HG03558 (cell line): ENCODE data around the gene JADE1.
A peak's percentile ranks its signal among the peaks of the same experiment; 100 is the strongest.

Source experiments
- ATAC-seq: cut with Tn5 transposase; IDR thresholded peaks from one replicate; pipeline ENCODE4 v1.9.1; 2021; ENCODE audit warnings: moderate number of reproducible peaks; ENCODE audit not compliant: unreplicated experiment; ENCODE audit errors: extremely low read depth

Gene JADE1

DNA sequence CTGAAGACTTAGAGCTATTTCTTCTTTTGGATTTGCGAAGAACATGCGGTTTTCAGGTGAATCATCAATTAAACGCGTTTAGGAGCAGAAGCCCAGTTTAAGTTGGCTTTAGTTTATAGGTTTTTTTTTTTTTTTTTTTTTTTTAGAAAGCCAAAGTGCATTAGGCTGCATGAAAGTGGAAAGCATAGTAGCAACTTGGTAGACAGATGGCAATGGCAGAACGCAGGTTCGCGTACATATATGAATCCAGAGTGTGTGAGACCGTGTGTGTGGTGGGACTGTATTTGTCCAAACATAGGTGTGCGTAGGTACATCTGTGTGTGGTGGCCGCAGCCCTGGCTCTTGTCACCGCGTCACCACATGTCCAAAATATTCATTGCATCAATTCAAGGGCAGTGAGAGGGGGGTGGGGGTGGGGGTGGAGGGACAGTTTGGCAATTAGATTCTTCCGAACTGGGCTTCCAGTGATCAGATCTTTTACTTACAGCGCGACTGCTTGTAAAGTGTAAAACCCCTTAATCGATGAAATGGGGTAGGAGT is 901 bp downstream of the JADE1 start:
- ATAC-seq = no peak

DNA sequence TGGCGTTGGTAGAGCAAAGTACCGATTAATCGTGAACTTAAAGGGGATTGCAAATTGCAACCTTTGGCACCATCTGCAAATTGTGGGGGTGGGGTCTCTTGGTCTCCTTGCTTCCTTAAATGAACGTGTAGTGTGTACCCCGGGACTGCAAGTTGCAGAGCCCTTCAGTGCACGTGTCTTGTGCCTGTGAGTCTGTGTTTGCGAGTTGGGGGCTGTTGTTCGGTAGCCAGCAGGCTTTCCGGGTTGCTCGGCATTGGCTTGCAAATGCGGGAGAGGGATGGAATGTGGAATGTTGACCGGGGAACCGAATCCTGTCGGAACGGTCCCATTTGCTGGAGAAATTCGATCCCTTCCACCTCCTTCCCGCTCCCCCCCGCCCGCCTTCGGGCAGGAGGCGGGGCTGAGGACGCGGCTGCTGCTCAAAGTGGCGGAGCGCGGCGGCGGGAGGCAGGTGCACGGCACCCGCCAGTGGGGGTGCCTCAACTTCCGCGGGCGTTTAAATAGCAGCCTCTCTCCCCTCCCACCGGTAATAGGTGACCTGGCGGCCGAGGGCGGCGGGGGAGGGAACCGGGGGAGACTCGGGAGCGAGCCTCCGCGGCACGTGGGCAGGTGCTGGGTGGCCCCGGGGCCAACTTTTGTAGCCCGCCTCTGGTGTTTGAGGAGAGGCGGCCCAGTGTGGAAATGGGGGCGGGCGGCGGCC is 1.5 kb downstream of the JADE1 start:
- peak; percentile 27 for ATAC-seq

DNA sequence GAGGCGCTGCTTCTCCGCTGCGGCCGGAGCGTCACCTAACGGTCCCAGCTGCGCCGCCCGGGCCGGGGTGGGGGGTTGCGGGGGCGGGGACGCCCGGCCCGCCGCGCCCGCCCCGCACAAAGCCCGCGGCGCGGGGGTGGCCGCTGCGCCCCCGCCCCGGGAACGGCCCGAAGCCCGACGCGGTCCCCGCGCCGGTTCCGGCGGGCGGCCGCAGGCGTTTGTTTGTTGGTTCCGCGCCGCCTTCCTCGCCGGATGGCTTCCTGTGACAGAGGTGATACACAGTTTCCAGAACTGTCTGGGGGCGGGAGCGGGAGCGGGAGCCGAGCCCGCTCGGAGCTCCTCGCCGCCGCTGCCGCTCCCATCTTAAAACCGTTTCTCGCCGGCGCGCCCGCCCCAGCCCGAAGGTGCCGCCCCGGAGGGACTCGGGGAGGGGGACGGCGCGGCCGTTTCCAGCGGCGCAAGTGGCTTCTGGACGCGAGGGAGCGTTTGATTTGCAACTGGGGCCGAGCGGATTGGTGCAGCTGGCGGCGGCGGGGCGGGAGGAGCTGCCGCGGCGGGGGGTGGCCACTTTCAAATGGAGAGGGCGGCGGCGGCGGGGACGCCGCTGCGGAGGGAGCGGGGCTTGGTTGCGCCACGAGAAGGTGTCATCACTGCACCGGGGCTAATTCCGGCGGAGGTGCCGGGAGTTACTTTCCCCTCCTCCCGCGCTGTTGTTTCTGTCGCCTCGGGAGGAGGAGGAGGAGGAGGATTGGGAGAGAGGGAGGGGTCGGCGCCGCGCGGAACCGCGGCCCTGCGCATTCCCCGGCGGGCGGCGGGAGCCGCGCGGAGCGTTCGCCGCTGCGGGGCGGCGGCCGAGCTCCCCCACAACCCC is 2.3 kb downstream of the JADE1 start:
- peak; percentile 19 for ATAC-seq

DNA sequence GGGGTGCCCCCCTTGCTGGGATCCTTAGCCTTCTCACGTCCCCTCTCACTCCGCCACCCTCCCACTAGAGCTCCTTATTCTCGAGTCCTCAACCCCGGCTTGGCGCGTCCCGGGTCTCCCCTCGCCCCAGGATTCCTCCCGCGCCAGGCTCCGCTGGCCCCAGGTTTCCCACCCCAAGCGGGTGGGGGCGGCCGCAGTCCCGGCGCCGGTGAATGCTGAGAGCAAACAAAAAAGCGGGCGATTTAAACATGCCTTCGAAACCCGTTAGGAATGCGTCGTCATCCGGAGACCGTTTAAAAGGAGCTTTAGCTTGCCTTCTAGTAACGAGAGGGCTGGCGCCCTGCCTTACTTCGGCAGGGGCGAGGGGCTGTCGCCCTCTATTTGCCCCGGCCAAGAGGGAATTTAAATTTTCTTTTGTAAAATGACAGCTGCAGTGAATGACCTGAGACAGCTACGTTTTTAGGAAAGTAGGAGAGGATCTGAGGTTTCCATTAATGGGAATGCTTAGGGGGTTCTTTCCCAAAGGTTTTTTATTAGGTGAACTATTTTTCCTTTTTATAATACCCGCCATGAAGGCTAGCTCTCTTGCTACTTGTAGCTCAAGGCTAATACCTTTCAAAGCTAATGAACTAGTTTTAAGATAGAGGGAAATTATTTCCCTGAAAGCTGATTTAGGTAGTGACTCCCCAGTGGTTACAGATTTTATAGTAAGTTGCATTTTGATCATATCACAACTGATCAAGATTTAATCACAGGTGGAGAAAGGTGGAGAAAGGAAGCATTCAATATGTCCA is 3.1 kb downstream of the JADE1 start:
- no peak for ATAC-seq

DNA sequence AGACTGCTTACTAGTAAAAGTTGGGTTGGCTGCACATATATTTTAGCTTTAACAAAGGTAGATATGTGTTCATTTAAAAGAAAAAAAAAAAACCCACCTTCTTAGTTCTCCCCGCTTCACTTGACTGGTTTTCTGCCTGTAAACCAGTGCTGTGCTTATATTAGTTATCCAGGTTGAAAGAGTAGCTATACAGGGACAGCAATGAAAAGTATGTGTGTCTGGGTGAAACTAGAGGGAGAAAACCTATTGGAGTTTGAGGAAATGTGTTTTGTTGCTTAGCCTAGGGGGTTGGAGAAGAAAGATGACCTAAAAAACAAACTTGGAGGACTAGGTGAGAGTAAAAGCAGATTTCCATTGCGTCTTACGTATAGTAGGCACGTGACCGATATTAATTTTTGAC is 4.5 kb downstream of the JADE1 start:
- no peak for ATAC-seq

DNA sequence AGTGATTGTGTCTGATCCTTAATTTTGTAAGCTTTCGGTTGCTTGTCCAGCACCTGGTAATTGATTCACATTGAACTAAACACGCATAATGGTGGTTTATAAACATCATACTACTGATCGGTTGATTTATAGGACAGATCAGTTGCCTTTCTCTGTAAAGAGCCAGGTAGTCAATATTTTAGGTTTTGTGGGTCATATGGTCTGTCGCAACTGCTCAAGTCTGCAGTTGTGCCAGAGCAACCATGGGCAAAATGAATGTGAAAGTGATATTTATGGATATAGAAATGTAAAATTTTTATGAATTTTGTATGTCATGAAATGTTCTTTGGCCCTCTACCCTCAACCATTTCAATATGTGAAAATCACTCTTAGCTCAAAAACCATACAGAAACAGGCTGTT is 8.9 kb downstream of the JADE1 start:
- ATAC-seq = no peak

DNA sequence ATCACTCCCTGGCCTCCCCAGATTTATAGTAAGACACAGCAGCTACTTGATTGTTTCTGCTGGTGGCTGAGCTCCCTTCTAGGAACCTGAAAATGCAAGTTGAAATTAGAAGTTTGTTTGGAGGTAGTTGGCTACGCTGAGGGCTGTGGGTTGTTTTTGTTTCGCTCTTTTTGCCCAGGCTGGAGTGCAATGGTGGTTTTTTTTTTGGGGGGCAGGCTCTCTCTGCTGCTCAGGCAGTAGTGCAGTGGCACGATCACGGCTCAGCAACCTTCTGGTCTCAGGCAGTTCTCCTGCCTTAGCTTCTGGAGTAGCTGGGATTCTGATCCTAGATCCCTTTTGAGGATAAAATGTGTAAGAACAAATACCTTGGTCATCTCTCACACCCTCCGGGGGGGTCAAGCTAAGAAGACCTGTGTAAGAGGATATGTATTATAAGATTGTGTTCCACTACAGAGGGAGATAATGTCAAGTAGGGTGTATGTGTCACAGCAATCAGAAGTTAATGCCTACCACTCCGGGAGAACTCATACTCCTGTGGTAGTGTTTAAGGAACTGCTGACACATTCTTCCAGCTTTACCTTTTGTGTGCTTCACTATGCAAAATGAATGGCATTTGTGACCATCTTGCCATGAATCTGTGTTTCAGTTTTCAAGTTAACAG is 9.7 kb downstream of the JADE1 start:
- no peak for ATAC-seq

DNA sequence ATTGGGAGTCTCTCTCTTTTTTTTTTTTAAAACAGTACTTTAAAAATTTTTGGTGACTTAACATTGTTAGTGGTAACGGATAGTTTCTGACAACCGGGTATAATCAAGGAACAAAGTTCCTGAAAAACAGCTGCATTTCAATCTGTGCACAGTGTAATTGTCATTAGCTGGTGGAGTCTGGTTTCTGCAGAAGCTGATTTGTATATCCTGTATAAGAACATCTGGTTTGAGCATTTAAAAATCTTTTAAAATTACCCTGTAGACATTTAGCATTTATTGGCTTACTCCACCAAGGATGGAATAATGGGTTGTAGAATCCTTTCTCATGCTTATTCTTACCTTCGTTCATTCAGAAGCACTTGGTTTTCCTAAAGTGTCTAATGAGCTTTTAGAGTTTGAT is 11.2 kb downstream of the JADE1 start:
- ATAC-seq = no peak

DNA sequence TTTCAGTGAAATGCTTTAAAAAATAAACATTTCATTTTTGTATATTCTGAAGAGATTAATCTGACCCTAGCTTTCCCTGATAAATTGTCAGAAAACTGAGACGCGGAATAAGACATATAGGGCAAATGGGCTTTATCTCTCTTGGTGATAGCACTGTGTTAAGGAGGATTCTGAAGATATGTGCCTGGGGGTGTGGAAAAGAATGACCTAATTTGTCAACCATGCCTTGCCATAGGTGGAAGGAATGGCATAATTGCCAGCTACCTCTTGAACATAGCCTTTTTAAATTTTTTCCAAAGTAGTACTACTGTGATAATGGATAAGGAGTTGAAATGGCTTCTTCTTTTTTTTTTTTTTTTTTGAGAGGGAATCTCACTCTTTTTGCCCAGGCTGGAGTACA is 11.7 kb downstream of the JADE1 start:
- ATAC-seq = no peak

DNA sequence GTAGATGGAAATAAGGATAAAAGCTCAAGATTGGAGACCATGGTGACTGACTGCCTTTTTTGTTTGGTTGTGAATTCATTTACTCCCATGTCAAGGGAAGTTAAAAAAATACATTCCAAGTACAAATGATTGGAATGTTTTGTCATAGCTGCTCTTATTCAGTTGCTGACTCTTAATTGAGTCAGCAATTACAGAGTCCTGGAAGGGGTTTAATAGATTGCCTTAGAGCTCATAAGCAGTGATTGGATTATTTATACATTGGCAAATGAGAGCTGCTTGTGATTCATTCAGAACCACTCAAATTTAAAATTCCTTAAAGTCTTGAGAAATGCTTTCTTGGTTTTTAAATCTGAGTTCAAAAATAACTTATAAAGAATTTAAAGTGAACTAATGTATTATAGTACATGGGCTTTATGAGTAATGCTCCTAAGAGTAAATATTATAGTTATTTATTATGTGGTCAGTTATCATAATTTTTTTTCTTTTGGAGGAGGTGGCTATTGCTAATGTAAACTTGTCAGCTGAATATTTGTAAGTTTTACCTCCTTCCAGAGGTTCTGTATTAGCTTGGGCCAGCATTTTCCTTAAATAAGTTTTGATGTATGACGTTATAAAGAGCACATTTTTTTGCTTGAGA is 13.6 kb downstream of the JADE1 start:
- no peak for ATAC-seq

DNA sequence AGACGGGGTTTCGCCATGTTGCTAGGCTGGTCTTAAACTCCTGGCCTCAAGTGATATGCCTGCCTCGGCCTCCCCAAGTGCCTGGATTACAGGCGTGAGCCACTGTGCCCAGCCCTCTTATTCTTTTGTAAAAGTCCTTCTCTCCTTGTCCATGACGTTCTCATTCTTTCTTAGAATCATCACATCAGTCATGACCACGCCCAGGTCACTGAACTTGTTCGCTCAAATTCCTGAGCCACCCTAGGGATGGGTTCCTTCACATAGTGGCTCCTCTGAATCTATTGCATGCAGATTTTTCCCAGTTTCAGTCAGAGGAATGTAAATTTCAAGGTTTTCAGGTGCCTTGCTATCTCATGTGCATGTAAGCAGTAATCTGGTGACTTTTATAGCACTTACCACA is 15.7 kb downstream of the JADE1 start:
- no peak for ATAC-seq

DNA sequence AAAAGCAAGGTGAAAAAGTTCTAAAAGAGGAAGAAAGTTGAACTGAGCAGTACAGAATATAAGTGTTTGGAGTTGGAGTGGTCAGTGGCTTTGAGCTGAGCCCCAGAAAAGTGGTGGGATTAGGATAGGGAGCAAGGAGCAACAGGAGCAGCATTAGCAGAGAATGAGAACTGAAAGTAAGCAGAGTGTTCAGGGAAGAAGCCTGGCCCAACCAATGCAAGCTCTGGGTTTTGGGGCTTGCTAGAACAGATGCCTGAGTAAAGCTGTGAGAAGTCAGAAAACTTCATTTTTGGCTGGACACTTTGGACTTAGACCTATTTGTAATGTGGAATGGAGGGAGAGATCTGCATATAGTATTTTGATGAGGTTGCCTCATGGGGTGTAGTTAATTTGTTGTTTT is 17.8 kb downstream of the JADE1 start:
- no peak for ATAC-seq

DNA sequence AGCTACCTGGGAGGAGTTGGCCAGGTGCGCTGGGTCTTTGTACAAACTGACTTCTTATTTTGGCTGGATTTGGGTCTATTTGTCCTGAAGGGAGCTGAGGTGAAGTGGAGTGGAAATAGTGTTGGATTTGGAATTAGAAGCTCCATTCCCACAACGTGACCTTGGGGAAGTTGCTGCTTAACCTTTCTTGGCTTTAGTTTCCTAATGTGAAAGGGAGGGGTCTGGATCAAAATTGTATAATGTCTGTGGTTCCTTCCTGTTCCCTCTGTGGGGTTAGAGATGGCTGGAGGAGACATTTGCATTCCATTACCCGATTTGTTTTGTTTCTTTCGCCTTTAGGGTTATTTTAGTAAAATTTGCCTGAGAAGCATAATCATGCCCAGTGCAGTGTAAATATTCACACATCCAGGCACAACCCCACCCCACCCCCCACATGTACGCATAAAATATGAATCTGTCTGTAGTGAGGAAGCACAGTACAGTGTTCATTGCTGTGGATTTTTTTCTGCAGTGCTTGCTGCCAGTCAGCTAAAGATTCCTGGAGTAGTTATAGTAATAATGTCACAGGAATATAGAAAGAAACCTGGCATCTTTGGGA is 21.5 kb downstream of the JADE1 start:
- no peak for ATAC-seq

DNA sequence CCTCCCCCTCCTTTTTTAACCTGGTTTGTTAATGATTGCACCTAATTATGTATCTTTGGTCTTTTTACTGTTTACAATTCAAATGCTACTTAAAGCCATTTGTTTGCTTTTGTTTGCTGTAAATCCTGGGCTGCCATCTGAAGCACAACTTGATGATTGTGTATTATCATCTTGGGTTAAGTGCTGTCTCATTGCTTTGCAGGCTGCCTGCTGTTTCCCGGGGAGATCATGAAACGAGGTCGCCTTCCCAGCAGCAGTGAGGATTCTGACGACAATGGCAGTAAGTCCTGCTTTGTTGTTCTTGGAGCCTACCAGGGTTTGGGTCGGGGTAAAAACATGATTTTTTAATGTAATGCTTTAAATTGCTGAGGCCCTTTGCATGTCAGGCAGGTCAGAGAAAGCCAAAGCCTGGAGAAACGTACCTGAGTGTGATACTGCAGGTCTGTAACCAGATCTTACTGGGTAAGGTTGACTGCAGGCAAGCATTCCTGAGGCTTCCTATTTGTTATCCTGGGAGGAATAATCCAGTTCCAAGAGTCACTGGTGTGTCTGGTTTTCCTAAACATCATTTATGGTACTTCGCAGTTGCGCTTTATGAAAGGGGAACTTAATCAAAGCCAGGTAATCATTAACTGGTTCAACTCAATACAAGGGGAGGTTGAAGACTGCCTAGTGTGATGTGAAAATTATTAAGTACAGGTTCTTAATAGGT is 22.2 kb downstream of the JADE1 start:
- peak; percentile 32 for ATAC-seq

DNA sequence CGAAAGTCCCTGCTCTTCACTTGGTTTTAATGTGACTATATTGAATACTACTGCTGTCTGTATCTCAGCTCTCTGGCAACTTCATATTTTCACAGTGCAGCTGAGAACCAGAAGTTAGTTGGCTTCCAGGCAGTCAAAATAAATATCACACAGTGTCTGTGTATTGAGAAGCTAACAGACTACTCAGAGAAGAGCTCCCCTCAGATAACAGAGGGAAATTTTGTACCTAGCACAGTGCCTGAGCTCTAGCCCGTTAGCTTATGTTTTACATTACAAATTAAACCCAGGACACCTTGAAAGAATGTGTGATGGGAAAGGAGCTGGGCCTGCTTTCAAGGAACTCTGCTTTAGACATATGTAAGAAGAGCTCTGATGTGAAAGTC is 22.7 kb downstream of the JADE1 start:
- ATAC-seq = no peak

DNA sequence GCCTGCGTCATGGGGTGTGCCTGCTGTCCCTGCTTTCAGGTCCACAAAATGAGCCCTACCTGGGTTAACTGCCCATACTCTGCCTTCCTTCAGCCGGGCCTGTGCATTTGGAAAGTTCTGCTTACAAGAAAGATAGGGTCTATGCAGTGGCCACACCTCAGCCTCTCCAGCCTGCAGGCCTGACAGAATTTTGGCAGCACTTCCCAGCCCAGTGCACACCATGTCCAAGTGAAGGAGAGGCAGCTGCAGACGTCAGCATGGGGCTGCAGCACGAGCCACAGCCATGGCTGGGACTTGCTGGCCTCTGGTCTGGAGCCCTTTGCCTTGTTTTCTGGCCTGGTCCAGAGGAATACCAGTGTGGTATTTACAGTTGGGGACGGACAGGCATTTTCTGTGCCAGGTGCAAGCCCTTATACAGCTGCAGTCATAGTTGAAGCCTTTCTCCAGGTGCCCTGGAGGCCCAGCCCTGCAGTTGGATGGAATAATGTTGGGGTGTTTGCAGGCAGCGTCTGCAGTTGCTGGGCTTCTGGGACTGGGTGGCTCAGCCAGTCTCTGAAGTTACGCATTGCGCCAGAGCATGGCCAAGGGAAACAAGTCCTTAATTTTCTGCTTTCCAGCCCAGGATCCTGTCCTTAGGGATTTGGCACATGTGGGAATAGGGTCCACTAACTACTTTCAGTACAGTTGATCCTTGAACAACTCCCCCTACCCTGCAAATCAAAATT is 26.2 kb downstream of the JADE1 start:
- no peak for ATAC-seq

DNA sequence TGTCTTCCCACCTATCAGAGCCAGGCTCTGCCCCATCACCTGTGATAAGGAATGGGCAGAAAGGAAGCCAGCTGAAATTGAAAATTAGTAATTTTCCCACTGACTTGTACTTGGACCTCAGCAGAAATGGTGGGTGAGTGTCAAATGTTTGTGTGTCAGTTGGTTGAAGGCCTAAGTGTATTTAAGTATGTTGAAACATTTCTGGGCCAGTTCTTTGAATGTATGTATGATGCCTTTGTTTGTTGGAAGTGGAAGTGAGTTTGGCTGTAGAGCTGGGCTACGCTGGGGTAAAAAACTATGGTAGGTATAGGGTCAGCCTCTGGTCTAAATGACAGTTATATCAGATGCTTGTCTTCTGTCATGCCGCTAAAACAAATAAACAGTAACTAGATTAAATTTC is 27.7 kb downstream of the JADE1 start:
- ATAC-seq = no peak

DNA sequence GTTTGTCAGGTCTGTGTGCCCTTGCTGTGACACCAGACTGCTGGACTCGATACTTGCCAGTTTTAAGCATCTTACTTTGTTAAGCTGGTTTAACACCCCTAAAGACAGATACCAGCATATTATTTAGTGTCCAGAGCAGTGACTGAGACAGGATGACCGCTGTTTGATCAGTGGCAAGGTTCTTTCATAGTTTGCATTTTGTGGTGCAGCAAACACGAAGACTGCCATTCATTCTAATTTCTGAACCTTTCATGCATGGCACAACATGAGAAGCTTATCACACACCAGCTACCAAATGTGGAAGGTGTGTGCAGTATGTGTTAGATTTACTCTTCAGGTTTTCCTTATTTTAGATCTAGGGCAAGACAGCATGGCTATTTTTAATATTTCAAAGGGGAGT is 28.2 kb downstream of the JADE1 start:
- no peak for ATAC-seq
